K562 (cell line): Measurements from ENCODE around the gene POMT1.

Experiments
- ATF3 ChIP-seq, 2 experiments: fragments of 450-650 bp in 1 of 2; sonication (generic) in 1 of 2; formaldehyde crosslinking in 1 of 2; IDR thresholded peaks in 1 of 2; conservative IDR thresholded peaks in 1 of 2; 2 replicates each; pipeline versions ENCODE4 v1.6.1 to v1.8.1; 2016 to 2023; ENCODE audit warnings: mild to moderate bottlenecking in 2 of 2, moderate library complexity in 2 of 2, inconsistent platforms in 1 of 2, missing genetic modification reagents in 1 of 2
- E2F4 ChIP-seq: sonication (generic); formaldehyde crosslinking; IDR thresholded peaks from 2 replicates; pipeline ENCODE4 v1.8.0; 2022; ENCODE audit warnings: mild to moderate bottlenecking, low read depth, missing genetic modification reagents
- EZH2 ChIP-seq: IDR thresholded peaks from 2 replicates; pipeline ENCODE4 v1.6.1; 2012; ENCODE audit warnings: low read depth, mild to moderate bottlenecking, inconsistent platforms, low read length, borderline replicate concordance
- FOXK2 ChIP-seq, 2 experiments: fragments of 450-650 bp; IDR thresholded peaks in 1 of 2; conservative IDR thresholded peaks in 1 of 2; 2 replicates each; pipeline ENCODE4 v1.6.1; 2016; ENCODE audit warnings: low read depth in 2 of 2, mild to moderate bottlenecking in 1 of 2
- HES1 ChIP-seq: fragments of 450-650 bp; IDR thresholded peaks from 2 replicates; pipeline ENCODE4 v1.6.1; 2016; ENCODE audit warnings: low read depth, mild to moderate bottlenecking, moderate library complexity
- MYBL2 ChIP-seq, 2 experiments: fragments of 450-650 bp in 1 of 2; sonication (generic) in 1 of 2; formaldehyde crosslinking in 1 of 2; IDR thresholded peaks; 2 replicates each; pipeline versions ENCODE4 v1.6.1 to v1.8.1; 2017 to 2022; ENCODE audit warnings: borderline replicate concordance in 1 of 2, inconsistent platforms in 1 of 2, low read depth in 1 of 2, mild to moderate bottlenecking in 1 of 2, missing genetic modification reagents in 1 of 2, moderate library complexity in 1 of 2
- NR2C2 ChIP-seq, 2 experiments: fragments of 200-800 bp in 1 of 2; sonication (Bioruptor generic) in 1 of 2; sonication (generic) in 1 of 2; formaldehyde crosslinking in 1 of 2; IDR thresholded peaks; 2 replicates each; pipeline versions ENCODE4 v1.6.1 to v1.8.0; 2016 to 2022; ENCODE audit warnings: mild to moderate bottlenecking in 1 of 2, missing compliant biosample characterization in 1 of 2, missing genetic modification characterization in 1 of 2, missing genetic modification reagents in 1 of 2
- PKNOX1 ChIP-seq: fragments of 450-650 bp; IDR thresholded peaks from 2 replicates; pipeline ENCODE4 v1.6.1; 2016
- SMAD3 ChIP-seq: fragments of 450-650 bp; formaldehyde crosslinking; conservative IDR thresholded peaks from 2 replicates; pipeline ENCODE4 v1.4.0; 2020; ENCODE audit warnings: mild to moderate bottlenecking
- ZNF354B ChIP-seq: fragments of 250-450 bp; sonication (Bioruptor Pico); IDR thresholded peaks from 2 replicates; pipeline ENCODE4 v1.4.0; 2020
- ZNF512 ChIP-seq: IDR thresholded peaks from 2 replicates; pipeline ENCODE4 v1.6.1; 2016; ENCODE audit warnings: missing genetic modification characterization, missing compliant biosample characterization
- TF ChIP-seq, protein P1 (sequence below): fragments of 150-350 bp; IDR thresholded peaks from 2 replicates; pipeline ENCODE4 v1.6.1; 2014; ENCODE audit warnings: low read depth, mild to moderate bottlenecking, low read length, borderline replicate concordance
- TF ChIP-seq, protein P2 (sequence below), 3 experiments: IDR thresholded peaks in 2 of 3; conservative IDR thresholded peaks in 1 of 3; 2 replicates each; pipeline ENCODE4 v1.5.1; 2011 to 2012; ENCODE audit warnings: low read length in 3 of 3, mild to moderate bottlenecking in 3 of 3, control low read depth in 2 of 3, improper control_type of control experiment in 1 of 3, inconsistent platforms in 1 of 3, low read depth in 1 of 3, mixed read lengths in 1 of 3, moderate library complexity in 1 of 3; ENCODE audit not compliant: insufficient read depth in 2 of 3

DNA sequence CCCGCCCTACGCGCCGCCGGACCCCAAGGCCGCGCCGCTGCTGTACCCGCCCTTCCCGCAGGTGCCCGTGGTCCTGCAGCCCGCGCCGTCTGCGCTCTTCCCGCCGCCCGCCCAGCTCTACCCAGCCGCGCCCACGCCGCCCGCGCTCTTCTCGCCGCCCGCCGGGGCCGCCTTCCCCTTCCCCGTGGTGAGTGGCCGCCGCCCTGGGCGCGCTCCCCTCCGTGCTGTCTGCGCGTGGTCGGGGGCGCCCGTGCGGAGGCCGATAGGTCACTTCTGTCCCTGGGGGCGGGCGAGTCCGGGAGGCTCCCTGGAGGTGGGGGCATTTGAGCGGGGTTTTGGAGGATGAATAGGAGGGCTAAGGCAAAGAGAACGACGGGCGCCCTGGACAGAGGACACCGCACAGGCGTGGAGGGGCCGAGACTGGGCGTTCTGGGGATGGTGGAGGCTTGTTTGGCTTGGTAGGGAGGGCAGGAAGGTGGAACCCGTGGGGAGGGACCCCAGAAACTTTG is 52.2 kb downstream of the POMT1 start:
- TF ChIP-seq ZNF512 (tag) = no peak
- no peak for TF ChIP-seq MYBL2 (IDR thresholded peaks at IDR 0.05; ENCODE audit: low read depth)
- TF ChIP-seq MYBL2 (CRISPR knock-in tag; IDR thresholded peaks at IDR 0.05; ENCODE audit: borderline replicate concordance) = no peak
- no peak for TF ChIP-seq PKNOX1
- TF ChIP-seq EZH2 = no peak
- TF ChIP-seq NR2C2 (CRISPR knock-in tag; IDR thresholded peaks at IDR 0.05) = no peak
- no peak for TF ChIP-seq NR2C2 (tag; IDR thresholded peaks at IDR 0.05)
- TF ChIP-seq, protein P1, sequence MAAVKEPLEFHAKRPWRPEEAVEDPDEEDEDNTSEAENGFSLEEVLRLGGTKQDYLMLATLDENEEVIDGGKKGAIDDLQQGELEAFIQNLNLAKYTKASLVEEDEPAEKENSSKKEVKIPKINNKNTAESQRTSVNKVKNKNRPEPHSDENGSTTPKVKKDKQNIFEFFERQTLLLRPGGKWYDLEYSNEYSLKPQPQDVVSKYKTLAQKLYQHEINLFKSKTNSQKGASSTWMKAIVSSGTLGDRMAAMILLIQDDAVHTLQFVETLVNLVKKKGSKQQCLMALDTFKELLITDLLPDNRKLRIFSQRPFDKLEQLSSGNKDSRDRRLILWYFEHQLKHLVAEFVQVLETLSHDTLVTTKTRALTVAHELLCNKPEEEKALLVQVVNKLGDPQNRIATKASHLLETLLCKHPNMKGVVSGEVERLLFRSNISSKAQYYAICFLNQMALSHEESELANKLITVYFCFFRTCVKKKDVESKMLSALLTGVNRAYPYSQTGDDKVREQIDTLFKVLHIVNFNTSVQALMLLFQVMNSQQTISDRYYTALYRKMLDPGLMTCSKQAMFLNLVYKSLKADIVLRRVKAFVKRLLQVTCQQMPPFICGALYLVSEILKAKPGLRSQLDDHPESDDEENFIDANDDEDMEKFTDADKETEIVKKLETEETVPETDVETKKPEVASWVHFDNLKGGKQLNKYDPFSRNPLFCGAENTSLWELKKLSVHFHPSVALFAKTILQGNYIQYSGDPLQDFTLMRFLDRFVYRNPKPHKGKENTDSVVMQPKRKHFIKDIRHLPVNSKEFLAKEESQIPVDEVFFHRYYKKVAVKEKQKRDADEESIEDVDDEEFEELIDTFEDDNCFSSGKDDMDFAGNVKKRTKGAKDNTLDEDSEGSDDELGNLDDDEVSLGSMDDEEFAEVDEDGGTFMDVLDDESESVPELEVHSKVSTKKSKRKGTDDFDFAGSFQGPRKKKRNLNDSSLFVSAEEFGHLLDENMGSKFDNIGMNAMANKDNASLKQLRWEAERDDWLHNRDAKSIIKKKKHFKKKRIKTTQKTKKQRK = no peak
- TF ChIP-seq SMAD3 = no peak
- TF ChIP-seq ATF3 (IDR thresholded peaks at IDR 0.05) = no peak
- TF ChIP-seq ATF3 (CRISPR knock-in tag; conservative IDR thresholded peaks at IDR 0.05) = no peak
- TF ChIP-seq, protein P2, sequence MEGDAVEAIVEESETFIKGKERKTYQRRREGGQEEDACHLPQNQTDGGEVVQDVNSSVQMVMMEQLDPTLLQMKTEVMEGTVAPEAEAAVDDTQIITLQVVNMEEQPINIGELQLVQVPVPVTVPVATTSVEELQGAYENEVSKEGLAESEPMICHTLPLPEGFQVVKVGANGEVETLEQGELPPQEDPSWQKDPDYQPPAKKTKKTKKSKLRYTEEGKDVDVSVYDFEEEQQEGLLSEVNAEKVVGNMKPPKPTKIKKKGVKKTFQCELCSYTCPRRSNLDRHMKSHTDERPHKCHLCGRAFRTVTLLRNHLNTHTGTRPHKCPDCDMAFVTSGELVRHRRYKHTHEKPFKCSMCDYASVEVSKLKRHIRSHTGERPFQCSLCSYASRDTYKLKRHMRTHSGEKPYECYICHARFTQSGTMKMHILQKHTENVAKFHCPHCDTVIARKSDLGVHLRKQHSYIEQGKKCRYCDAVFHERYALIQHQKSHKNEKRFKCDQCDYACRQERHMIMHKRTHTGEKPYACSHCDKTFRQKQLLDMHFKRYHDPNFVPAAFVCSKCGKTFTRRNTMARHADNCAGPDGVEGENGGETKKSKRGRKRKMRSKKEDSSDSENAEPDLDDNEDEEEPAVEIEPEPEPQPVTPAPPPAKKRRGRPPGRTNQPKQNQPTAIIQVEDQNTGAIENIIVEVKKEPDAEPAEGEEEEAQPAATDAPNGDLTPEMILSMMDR (IDR thresholded peaks at IDR 0.05 in 2 of 3, conservative IDR thresholded peaks at IDR 0.05 in 1 of 3; ENCODE audit: insufficient read depth in 2 of 3, low read depth in 1 of 3, low read length in 3 of 3) = no peak
- TF ChIP-seq FOXK2 (conservative IDR thresholded peaks at IDR 0.05 in 1 of 2, IDR thresholded peaks at IDR 0.05 in 1 of 2; ENCODE audit: low read depth in 2 of 2) = no peak
- no peak for TF ChIP-seq E2F4
- TF ChIP-seq HES1 = no peak
- TF ChIP-seq ZNF354B (CRISPR knock-in tag) = no peak
